Activated gamma-delta T cell (primary cell): ENCODE results near the gene BRSK1.

Experiments
- DNase-seq: peaks from one replicate; lab custom pipeline; 2025; lab: John Stamatoyannopoulos, UW

Gene BRSK1

DNA sequence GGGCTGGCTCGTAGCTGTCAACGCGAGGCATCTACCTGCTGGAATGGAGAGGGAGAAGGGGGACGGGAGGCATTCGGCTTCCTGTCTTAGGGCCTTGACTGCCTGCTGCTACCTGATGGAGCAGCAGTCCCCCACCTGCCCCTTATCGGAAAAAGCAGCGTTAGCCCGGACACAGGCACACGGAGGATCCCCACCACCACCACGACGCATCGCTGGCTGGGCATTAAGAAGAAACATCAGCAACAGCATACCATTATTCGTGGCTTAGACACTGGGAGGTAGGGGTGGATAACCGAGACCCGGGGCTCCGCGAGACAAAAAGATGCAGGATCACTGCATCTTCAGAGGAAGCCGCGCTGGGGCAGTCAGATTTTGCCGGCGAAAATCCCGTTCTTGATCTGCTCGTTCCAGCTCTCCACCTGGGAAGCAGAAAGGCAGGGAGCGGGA, 69.6 kb downstream of the BRSK1 start:
- no peak for DNase-seq

DNA sequence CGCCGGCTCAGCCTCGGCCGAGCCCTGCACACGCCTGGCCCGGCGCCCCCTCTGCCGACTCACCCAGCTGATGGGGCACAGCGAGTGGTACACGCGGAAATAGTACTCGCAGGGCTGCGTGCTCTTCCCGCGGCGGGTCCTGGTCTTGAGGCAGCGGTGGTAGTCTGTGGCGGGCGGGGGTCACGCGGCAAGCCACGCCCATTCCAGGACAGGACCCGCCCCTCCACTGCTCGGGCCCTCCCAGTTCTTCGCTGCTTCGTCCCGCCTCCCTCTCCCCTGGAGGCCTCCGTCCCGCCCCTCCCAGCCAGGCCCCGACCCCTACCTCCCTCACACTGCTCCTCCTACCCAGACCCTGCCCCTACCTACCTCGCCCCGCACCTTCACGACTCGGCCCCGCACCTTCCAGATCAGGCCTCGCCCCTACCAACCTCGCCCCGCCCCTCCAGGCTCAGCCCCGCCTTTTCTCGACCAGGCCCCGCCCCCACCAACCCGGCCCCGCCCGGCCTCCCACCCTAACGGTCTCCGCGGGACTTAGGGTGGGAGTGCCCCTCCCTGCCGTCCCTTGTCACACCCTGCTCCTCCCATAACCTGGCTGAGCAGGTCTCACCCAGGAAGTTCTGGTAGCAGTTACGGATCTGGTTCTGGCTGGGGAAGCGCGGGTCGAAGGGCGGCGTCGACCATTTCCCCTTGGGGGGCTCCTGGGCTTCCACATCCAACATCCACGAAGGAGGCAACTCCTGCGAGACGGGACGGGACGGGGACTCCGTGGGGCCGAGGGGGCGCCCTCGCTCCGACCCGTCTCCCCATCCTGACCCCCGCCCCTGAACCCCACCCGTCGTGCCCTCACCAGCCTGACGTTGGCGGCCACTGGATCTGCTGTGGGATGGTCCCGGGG, 70.3 kb downstream of the BRSK1 start:
- DNase-seq = peak; percentile 48

DNA sequence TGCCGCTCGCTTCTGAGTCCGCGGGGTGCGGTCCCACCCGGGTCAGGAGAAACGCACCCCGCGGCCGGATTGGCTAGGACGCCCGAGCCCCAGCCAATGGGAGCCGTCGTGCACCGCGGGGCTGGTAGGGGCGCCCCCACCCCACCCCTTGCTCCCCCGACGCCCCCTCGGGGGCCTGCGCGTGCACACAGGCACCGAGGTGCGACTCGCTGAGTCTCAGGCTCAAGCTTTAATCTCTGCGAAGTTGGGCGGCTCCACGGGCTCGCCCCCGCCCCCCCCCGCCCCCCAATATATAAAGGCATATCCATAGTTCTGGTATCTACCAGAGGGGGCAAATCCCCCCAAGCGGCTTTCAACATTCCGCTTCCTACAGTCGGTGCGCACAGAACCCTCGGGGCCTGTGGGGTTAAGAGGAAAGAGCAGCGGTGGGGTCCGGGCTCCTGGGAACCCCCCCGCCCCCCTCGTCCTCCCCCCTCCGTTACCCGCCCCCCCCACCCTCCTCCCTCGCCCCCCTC, 71.0 kb downstream of the BRSK1 start, which contains the start of gene COX6B2:
COX6B2 (minus strand) TSS at position 22 of the 515 bp plus-strand sequence. CDS start 198 bp downstream, outside the sequence.
- DNase-seq = no peak

DNA sequence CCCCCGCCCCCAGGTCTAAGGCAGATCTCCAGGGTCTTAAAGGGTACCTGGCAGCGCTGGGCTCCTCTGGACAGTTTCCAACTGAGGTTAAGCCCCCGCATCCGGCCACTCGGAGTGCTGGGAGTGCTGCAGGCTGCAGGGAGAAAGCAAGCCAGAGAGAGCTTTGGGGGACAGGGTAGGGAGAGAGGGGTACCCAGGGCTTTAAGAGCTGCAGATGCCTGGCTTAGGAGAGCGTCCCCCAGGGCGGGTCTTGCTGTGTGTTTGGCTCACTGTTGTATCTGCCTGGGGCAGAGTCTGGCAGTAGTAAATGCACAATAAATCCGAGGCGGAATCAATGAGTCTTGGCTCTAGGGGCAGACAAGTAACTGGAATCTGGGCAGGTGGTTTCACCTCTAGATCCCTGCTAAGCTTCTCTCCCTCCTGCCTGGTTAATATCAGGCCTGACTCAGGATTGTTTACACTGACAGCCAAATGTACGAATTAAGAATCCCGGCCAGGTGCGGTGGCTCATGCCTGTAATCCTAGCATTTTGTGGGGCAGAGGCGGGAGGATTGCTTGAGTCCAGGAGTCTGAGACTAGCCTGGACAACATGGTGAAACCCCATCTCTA, 71.5 kb downstream of the BRSK1 start:
- no peak for DNase-seq

DNA sequence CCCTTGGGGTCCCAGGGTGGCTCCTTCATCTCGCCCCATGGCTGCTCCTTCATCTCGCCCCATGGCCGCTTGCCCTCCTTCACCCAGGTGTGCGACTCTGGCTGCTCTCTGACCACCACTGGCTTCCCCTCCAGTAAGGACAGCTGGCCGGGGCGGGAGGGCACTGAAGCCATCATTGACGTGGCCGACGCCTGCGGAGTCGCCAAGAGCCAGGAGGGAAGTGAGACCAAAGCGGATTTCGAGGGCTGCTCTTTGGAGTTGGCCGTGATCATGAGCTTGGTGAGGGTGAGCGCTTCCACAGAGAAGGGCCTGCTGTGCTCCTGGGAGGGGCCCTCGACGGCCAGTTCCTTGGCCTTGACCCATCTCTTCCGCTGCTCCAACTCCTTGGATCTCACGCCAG, 74.7 kb downstream of the BRSK1 start:
- no peak for DNase-seq

DNA sequence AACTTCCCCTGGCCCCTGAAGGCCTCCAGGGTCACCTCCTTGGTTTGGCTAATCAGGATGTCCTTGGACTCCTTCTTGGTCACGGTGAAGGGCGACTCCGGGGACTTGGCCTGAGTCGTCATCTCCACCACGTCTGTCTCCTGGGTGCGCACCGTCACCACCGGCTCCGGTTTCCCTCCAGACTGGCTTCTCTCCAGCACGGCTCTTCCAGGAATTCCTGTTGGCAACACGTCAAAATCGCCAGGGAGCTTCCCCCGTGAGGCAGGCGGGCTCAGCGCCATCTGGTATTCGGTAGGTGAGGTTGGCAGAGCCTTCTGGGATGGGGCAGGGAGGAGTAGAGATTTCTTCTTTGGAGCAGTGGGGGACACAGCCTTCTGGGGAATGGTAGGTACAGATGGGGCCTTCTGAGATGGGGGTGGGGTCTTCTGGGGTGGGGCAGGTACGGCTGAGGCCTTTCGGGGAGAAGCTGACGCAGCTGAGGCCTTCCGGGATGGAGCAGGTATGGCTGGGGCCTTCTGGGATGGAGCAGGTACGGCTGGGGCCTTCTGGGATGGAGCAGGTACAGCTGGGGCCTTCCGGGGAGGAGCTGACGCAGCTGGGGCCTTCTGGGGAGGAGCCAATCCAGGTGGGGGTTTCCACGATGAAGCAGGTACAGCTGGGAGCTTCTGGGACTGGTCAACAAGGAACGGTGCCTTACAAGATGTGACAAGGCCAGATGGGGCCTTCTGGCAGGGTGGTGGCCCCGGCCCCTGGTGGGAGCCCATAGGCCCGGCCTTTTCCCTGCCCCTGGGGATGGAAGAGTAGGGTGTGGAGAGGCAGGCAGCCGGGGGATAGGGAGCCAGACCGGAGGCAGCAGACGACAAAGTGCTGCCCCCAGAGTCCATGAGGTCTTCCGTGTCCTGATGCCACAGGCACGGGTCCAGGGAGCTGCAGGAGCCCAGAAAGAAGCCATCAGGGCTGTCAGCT, 75.4 kb downstream of the BRSK1 start:
- no peak for DNase-seq

DNA sequence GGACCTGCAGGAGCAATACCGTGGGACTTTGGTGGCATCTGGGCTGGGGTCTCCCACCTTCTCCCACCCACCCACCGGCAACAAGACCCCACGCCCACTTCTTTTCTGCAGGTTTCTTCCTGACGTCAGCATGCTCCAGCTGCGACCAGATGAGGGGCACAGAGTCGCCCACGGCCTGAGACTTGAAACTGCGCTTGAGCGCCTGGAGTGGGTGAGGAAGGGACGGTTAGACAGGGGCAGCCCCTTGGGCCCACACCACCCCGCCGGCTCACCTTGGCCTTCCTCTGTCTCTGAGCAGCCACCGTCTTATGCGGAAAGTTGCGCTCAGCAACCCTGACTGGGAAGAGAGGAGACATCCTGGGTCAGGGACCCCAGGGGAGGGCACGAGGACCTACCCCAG, 77.1 kb downstream of the BRSK1 start:
- DNase-seq = no peak
